ENCODE measurements around the gene POC1B. TPM values are rescaled to one million over a fixed set of nuclear protein-coding genes. Genes with fewer than 3 reads are reported as not detected.

The POC1B gene
- total RNA-seq, 1 donor from 2014 or later: 5.7 TPM

DNA sequence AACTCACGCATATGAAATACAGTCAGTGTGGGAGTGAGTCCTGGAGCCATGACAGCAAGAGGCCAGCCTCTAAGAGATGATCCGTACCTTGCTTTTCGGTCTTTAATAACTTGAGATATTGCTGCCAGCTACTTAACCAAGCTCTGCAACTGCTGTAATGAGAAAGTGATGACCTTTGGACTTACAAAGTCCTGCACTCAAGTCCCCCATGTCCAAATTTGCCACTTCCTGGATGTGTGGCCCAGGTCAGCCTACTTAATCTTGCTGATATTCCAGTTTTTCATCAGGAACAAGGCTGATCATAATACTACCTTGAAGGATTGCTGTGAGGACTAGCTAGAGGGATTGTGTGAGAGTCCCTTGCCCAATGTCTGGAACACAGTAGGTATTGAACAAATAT lies 139.7 kb downstream of the POC1B start:
- H3K27me3 Mint-ChIP-seq (ENCODE audit: unreplicated experiment): peaks cover 2% of the 10 kb centered on the region
- H3K4me1 Mint-ChIP-seq (ENCODE audit: low read depth, unreplicated experiment): peaks cover 13% of the 10 kb centered on the region
- H3K4me3 Mint-ChIP-seq (ENCODE audit: unreplicated experiment): no peak overlapping the region

DNA sequence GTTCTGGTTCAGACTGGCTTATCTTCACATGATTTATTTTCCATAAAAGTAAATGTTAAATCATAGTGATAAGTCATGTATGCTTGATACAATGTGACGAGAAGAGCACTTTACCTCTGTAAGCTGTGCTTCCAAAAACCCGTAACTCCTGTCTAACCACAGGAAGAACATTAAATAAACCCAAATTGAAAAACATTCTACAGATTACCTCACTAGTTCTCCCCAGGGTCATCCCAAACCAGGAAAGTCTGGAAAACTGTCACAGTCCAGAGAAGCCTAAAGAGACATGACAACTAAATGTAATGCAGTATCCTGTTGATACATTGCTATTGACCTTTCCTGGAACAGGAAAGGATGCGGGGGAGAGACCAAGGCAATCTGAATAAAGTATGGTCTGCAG lies 141.0 kb downstream of the POC1B start:
- no peak for DNase-seq
- TF ChIP-seq, protein P1, sequence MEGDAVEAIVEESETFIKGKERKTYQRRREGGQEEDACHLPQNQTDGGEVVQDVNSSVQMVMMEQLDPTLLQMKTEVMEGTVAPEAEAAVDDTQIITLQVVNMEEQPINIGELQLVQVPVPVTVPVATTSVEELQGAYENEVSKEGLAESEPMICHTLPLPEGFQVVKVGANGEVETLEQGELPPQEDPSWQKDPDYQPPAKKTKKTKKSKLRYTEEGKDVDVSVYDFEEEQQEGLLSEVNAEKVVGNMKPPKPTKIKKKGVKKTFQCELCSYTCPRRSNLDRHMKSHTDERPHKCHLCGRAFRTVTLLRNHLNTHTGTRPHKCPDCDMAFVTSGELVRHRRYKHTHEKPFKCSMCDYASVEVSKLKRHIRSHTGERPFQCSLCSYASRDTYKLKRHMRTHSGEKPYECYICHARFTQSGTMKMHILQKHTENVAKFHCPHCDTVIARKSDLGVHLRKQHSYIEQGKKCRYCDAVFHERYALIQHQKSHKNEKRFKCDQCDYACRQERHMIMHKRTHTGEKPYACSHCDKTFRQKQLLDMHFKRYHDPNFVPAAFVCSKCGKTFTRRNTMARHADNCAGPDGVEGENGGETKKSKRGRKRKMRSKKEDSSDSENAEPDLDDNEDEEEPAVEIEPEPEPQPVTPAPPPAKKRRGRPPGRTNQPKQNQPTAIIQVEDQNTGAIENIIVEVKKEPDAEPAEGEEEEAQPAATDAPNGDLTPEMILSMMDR (IDR thresholded peaks at IDR 0.05; ENCODE audit: partially characterized antibody, unreplicated experiment): no peak
- Mint-ChIP-seq H3K9me3 (ENCODE audit: unreplicated experiment) (peaks cover 1% of the 10 kb centered on the region), H3K27ac (ENCODE audit: unreplicated experiment) (no peak overlapping the region), H3K36me3 (ENCODE audit: unreplicated experiment) (no peaks in the 10 kb centered on the region), H3K4me3 (ENCODE audit: unreplicated experiment) (no peak overlapping the region), H3K27me3 (ENCODE audit: unreplicated experiment) (peaks cover 2% of the 10 kb centered on the region), H3K4me1 (ENCODE audit: low read depth, unreplicated experiment) (peaks cover 13% of the 10 kb centered on the region)

More for the DNA sequence above, 139.7 kb downstream of the POC1B start:
- TF ChIP-seq, protein P1 (IDR thresholded peaks at IDR 0.05; ENCODE audit: partially characterized antibody, unreplicated experiment): no peak
- DNase-seq: no peak
- Mint-ChIP-seq H3K9me3 (ENCODE audit: unreplicated experiment) (peaks cover 1% of the 10 kb centered on the region), H3K27ac (ENCODE audit: unreplicated experiment) (no peak overlapping the region), H3K36me3 (ENCODE audit: unreplicated experiment) (no peaks in the 10 kb centered on the region)

DNA sequence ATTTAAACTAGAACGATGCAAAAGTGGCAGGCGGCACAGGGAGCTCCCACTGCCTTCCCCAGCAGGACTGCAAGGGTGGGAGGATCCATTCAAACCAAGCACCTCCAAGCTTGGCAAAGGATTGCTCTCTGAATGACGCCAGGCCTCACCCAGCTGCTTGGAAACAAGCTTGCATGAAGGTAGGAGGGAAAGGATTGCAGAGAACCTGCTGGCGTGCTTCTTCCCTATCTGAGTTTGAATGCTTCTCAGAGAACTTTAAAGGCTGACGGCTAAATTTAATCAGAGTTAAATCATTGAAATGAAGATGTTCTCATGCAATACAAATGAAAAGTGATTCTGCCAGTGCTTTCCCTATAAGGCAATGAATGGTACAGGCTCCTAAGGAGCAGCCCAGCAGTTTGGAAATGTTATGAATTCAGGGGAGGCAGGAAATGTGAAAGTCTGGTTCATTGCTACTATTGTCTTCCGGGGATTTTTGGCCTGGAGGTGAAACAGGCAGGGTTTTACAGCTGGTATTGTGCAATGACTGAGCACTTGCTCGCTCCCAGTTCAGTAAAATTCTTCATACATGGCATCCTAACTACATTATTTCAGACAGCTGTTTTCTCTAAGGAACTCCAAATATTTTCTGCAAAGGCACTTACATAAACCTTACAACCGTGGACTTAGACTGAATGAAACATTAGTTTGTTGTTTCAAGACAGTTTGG lies 141.6 kb downstream of the POC1B start:
- peaks cover 1% of the 10 kb centered on the region for H3K9me3 Mint-ChIP-seq (ENCODE audit: unreplicated experiment)
- no peak overlapping the region for H3K27ac Mint-ChIP-seq (ENCODE audit: unreplicated experiment)
- H3K4me1 Mint-ChIP-seq (ENCODE audit: low read depth, unreplicated experiment): peaks cover 13% of the 10 kb centered on the region
- H3K4me3 Mint-ChIP-seq (ENCODE audit: unreplicated experiment): no peak overlapping the region
- H3K27me3 Mint-ChIP-seq (ENCODE audit: unreplicated experiment): peaks cover 5% of the 10 kb centered on the region
- DNase-seq: no peak
- TF ChIP-seq, protein P1 (IDR thresholded peaks at IDR 0.05; ENCODE audit: partially characterized antibody, unreplicated experiment): no peak
- no peaks in the 10 kb centered on the region for H3K36me3 Mint-ChIP-seq (ENCODE audit: unreplicated experiment)

DNA sequence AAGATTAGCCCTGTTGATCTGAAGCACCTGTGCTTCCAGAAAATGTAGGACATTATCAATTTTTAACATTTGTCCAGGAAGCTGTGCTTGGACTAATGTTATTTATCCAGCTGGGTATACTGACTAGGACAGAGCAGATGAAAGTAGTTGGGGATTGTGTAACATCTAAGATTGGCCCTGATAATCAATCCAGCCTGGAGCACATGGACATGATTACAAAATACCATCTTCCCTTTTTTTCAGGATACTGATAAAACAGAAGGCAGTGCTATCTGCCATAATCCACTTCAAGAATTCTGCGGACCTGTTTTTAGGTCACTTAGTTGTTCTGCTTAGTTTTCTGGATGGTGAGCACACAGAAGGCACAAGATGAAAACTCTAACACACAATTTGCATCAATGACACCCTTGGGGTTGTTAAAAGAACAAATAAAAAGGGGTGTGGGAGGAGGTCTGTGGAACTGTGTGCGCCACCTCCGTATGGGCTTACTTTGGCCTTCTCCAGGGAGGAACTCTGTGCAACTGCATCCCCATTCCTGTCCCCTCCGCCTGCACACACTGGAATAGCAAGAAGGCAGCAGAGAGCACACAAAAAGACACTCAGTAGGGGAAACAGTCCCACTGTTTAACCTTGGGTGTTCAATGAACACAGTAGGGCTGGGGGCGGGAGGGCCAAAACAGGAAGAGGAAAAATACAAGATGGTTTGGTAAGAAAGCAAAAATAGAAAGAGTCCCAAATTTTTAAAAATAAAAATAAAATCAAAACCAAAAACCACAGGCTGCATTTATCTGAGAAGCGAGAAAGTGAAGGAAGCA lies 142.4 kb downstream of the POC1B start:
- no peak for DNase-seq
- no peak overlapping the region for H3K27ac Mint-ChIP-seq (ENCODE audit: unreplicated experiment)

More for the DNA sequence above, 142.4 kb downstream of the POC1B start:
- peaks cover 5% of the 10 kb centered on the region for H3K27me3 Mint-ChIP-seq (ENCODE audit: unreplicated experiment)
- no peak overlapping the region for H3K4me3 Mint-ChIP-seq (ENCODE audit: unreplicated experiment)
- no peaks in the 10 kb centered on the region for H3K36me3 Mint-ChIP-seq (ENCODE audit: unreplicated experiment)
- TF ChIP-seq, protein P1 (IDR thresholded peaks at IDR 0.05; ENCODE audit: partially characterized antibody, unreplicated experiment): no peak
- H3K9me3 Mint-ChIP-seq (ENCODE audit: unreplicated experiment): peaks cover 1% of the 10 kb centered on the region
- H3K4me1 Mint-ChIP-seq (ENCODE audit: low read depth, unreplicated experiment): peaks cover 13% of the 10 kb centered on the region

Measured in glutamatergic neuron (in vitro differentiated cells).